Measurements from ENCODE around the gene CATSPERZ. TPM values are rescaled to one million over a fixed set of nuclear protein-coding genes. Genes with fewer than 3 reads are reported as not detected.

Gene CATSPERZ
- total RNA-seq, 6 experiments from 2014 or later, result not detected

DNA sequence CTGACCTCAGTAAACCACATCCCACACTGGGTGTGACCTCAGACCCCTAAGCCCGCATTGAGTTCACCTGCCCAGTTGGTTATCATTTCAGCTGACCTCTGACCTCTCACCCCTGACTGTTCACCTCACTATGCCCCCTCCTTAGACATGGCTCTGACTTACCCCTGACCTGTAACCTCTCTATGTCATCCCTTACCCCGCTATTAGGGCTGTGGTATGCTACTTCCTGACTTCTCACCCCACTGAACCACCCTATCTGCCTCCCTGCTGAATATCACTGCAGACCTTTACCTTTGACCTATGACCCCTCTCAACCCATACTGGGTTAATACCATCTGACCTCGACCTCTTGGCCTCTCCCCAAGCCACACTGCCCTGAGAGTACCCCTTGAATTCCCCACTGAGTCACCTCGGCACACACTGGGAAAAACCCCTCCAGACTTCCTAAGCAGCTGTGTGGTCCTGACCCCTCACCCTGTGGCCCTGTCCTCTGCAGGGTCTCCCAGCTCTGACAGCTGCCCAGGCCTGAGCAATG lies 40.6 kb upstream of the CATSPERZ start:
- TF ChIP-seq POLR2A (IDR thresholded peaks at IDR 0.05), result no peak
- TF ChIP-seq, protein P1, sequence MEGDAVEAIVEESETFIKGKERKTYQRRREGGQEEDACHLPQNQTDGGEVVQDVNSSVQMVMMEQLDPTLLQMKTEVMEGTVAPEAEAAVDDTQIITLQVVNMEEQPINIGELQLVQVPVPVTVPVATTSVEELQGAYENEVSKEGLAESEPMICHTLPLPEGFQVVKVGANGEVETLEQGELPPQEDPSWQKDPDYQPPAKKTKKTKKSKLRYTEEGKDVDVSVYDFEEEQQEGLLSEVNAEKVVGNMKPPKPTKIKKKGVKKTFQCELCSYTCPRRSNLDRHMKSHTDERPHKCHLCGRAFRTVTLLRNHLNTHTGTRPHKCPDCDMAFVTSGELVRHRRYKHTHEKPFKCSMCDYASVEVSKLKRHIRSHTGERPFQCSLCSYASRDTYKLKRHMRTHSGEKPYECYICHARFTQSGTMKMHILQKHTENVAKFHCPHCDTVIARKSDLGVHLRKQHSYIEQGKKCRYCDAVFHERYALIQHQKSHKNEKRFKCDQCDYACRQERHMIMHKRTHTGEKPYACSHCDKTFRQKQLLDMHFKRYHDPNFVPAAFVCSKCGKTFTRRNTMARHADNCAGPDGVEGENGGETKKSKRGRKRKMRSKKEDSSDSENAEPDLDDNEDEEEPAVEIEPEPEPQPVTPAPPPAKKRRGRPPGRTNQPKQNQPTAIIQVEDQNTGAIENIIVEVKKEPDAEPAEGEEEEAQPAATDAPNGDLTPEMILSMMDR (IDR thresholded peaks at IDR 0.05), result no peak
- 63% methylated on average over 3 of the region's 4 CpGs for WGBS (ENCODE audit: insufficient coverage, low coverage, low lambda C conversion rate, missing lambda C conversion rate)
- Histone ChIP-seq H3K4me3 (no peak overlapping the region), H3K36me3 (peaks cover 0 to 5% (median 0%) of the 10 kb centered on the region in 4 donors), H3K27me3 (no peaks in the 10 kb centered on the region), H3K27ac (no peak overlapping the region), H3K9me3 (no peaks in the 10 kb centered on the region), H3K4me1 (no peaks in the 10 kb centered on the region)
- ATAC-seq (no peak), DNase-seq (no peak)
- intact Hi-C loops (cut with DNase I), result no loop called here

DNA sequence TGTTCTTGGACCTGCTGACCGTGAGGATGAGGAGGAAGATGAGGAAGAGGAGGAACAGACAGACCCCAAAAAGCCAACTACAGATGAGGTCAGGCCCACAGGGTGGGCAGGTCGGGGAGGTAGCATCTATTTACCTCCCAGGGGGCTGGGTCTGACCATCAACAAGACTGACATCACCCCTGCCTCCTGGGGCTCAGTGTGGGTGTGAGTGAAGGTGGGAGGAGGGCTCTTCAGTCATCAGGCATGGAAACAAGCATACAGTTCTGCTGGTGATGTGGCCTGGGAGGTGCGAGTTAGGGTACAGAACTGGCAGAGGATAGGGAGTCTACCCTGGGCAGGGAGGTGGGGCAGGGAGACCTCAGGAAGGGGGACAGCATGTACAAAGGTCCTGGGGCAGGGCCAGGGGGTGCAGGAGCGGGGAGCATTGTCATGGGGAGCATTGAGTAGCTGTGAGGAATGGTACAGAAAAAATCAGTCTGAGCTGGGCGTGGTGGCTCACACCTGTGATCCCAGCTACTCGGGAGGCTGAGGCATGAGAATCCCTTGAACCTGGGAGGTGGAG lies 39.9 kb upstream of the CATSPERZ start:
- DNase-seq (no peak), ATAC-seq (no peak)
- 87% methylated on average over 4 of the region's 6 CpGs for WGBS (ENCODE audit: insufficient coverage, low coverage, low lambda C conversion rate, missing lambda C conversion rate)
- no peaks in the 10 kb centered on the region for H3K9me3 ChIP-seq
- intact Hi-C loops (cut with DNase I), result no loop called here
- no peaks in the 10 kb centered on the region for H3K27me3 ChIP-seq
- H3K4me1 ChIP-seq, result no peaks in the 10 kb centered on the region
- TF ChIP-seq, protein P1 (IDR thresholded peaks at IDR 0.05), result no peak
- no peak for TF ChIP-seq POLR2A (IDR thresholded peaks at IDR 0.05)
- H3K27ac ChIP-seq, result no peak overlapping the region
- peaks cover 0 to 5% (median 0%) of the 10 kb centered on the region in 4 donors for H3K36me3 ChIP-seq
- H3K4me3 ChIP-seq, result no peak overlapping the region

DNA sequence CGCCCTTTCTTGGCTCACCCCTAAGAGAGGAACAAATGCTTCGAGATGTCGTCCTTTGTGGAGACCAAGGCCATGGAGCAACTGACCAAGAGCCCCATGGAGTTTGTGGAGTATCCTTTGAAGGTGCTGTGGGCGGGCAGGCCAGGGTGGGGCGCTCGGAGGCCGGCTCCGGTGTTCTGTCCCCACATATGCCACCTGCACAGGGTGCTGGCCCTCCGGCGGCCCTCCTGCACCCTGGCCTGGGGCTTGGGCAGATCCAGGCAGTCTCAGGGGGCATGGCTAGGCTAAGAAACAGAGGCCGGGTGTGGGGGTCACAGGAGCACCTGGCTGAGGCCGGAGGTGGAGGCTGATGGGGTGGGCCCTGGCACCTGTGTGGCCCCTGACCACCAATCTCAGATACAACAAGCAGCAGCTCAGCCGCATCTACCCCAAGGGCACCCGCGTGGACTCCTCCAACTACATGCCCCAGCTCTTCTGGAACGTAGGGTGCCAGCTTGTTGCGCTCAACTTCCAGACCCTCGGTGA lies 38.5 kb upstream of the CATSPERZ start:
- no peak overlapping the region for H3K4me3 ChIP-seq
- no peak overlapping the region for H3K27ac ChIP-seq
- 93% methylated on average over 3 of the region's 18 CpGs for WGBS (ENCODE audit: insufficient coverage, low coverage, low lambda C conversion rate, missing lambda C conversion rate)
- no peak for DNase-seq
- H3K27me3 ChIP-seq, result no peaks in the 10 kb centered on the region
- TF ChIP-seq, protein P1 (IDR thresholded peaks at IDR 0.05), result no peak
- TF ChIP-seq POLR2A (IDR thresholded peaks at IDR 0.05), result no peak
- intact Hi-C loops (cut with DNase I), result no loop called here
- peaks cover 0 to under 1% (median 0%) of the 10 kb centered on the region in 4 donors for H3K36me3 ChIP-seq
- no peak for ATAC-seq
- no peaks in the 10 kb centered on the region for H3K4me1 ChIP-seq
- H3K9me3 ChIP-seq, result no peaks in the 10 kb centered on the region

DNA sequence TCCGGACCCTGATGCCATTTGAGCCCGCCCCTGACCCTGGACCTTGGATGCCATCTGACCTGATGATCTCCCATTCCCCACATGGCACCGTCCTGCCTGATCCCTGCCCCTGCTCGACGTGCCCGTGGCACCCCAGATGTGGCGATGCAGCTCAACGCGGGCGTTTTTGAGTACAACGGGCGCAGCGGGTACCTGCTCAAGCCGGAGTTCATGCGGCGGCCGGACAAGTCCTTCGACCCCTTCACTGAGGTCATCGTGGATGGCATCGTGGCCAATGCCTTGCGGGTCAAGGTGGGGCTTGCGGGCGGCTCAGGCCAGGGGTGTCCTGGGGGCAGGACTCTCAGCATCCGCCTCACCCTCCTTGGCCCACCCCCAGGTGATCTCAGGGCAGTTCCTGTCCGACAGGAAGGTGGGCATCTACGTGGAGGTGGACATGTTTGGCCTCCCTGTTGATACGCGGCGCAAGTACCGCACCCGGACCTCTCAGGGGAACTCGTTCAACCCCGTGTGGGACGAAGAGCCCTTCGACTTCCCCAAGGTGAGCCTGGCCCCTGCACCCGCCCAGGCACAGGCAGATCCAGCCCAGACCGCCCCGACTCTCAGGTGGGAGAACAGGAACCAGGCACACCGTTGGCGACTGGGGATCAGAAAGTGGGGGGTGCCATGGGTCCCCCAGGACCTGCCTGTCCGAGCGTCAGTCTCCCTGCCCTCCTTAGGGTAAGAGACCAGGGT lies 37.7 kb upstream of the CATSPERZ start:
- Histone ChIP-seq H3K36me3 (no peaks in the 10 kb centered on the region), H3K4me1 (no peaks in the 10 kb centered on the region), H3K9me3 (no peaks in the 10 kb centered on the region), H3K27ac (no peak overlapping the region), H3K27me3 (no peaks in the 10 kb centered on the region), H3K4me3 (no peak overlapping the region)
- ATAC-seq (no peak), DNase-seq (no peak)
- TF ChIP-seq POLR2A (IDR thresholded peaks at IDR 0.05), result no peak
- TF ChIP-seq, protein P1 (IDR thresholded peaks at IDR 0.05), result no peak
- intact Hi-C loops (cut with DNase I), result no loop called here
- 94% methylated on average over 23 of the region's 42 CpGs for WGBS (ENCODE audit: insufficient coverage, low coverage, low lambda C conversion rate, missing lambda C conversion rate)

All from right lobe of liver (tissue), 6 donors.